Thoracic aorta (tissue), 2 donors: Measurements from ENCODE around the gene ADGRB2. TPM values are rescaled to one million over a fixed set of nuclear protein-coding genes. Genes with fewer than 3 reads are reported as not detected.

Source experiments
- ATAC-seq: fragments of 150-250 bp; one replicate; pipeline ENCODE4 v1.8.0; 2017; ENCODE audit warnings: low read depth; ENCODE audit not compliant: insufficient number of reproducible peaks, low FRiP score
- DNase-seq: peaks from one replicate; pipeline ENCODE4 v3.0.0-alpha.2; 2020; ENCODE audit warnings: low spot score
- H3K27ac ChIP-seq, 2 donors: fragments of 200-600 bp; sonication (generic); 1 replicate in 1 of 2; 2 replicates in 1 of 2; pipeline ENCODE4 v1.5.1; 2016; ENCODE audit warnings: mild to moderate bottlenecking in 2 of 2, moderate library complexity in 2 of 2
- H3K27me3 ChIP-seq: fragments of 200-600 bp; sonication (generic); replicated peaks from 2 replicates; pipeline ENCODE4 v1.6.0; 2016; ENCODE audit warnings: mild to moderate bottlenecking; ENCODE audit not compliant: insufficient read depth
- H3K36me3 ChIP-seq: fragments of 200-600 bp; sonication (generic); one replicate; pipeline ENCODE4 v1.5.1; 2016
- H3K4me1 ChIP-seq, 2 donors: fragments of 200-600 bp; sonication (generic); 1 replicate in 1 of 2; 2 replicates in 1 of 2; pipeline versions ENCODE4 v1.5.1 to v1.6.0; 2016; ENCODE audit warnings: low read depth in 2 of 2, mild to moderate bottlenecking in 1 of 2; ENCODE audit not compliant: control insufficient read depth in 1 of 2
- H3K4me3 ChIP-seq: fragments of 200-600 bp; sonication (generic); 2 replicates; pipeline ENCODE4 v1.5.1; 2016; ENCODE audit warnings: mild to moderate bottlenecking
- H3K9me3 ChIP-seq: fragments of 200-600 bp; sonication (generic); 2 replicates; pipeline ENCODE4 v1.5.1; 2016
- CTCF ChIP-seq: fragments of 200-600 bp; sonication (generic); IDR thresholded peaks from one replicate; pipeline ENCODE4 v1.5.1; 2019; ENCODE audit warnings: antibody characterized with exemption
- total RNA-seq, 2 donors: library from RNA; depleted of rRNA; stranded (reverse); fragments of >200 nt; gene quantifications; one replicate each; pipeline versions ENCODE4 v1.1.0 to v1.2.3, GENCODE V29; 2016

Gene ADGRB2
- total RNA-seq, 2 donors from 2014 or later, result 1.5 TPM

GRCh38 chr1:31679676-31680230 is 84.4 kb downstream of the ADGRB2 start:
- TF ChIP-seq CTCF, result no peak
- no peak for DNase-seq
- H3K4me3 ChIP-seq, result no peak overlapping the region
- peaks cover 0 to 22% of the 10 kb centered on the region in 2 donors for H3K4me1 ChIP-seq
- no peaks in the 10 kb centered on the region for H3K9me3 ChIP-seq
- no peak overlapping the region for H3K27ac ChIP-seq
- ATAC-seq, result no peak
- H3K27me3 ChIP-seq, result no peaks in the 10 kb centered on the region
- H3K36me3 ChIP-seq, result peaks cover 37% of the 10 kb centered on the region

GRCh38 chr1:31679091-31679490 is 85.0 kb downstream of the ADGRB2 start:
- no peak for TF ChIP-seq CTCF
- H3K4me3 ChIP-seq, result no peak overlapping the region
- no peak overlapping the region for H3K27ac ChIP-seq
- ATAC-seq (no peak), DNase-seq (no peak)
- peaks cover 36% of the 10 kb centered on the region for H3K36me3 ChIP-seq
- H3K4me1 ChIP-seq, result peaks cover 0 to 26% of the 10 kb centered on the region in 2 donors
- no peaks in the 10 kb centered on the region for H3K27me3 ChIP-seq
- H3K9me3 ChIP-seq, result no peaks in the 10 kb centered on the region

- no peak overlapping the region for H3K4me3 ChIP-seq
- peaks cover 32% of the 10 kb centered on the region for H3K36me3 ChIP-seq
- H3K27ac ChIP-seq, result no peak overlapping the region
- ATAC-seq (no peak), DNase-seq (no peak)
- peaks cover 0 to 26% of the 10 kb centered on the region in 2 donors for H3K4me1 ChIP-seq
- H3K9me3 ChIP-seq, result no peaks in the 10 kb centered on the region
- no peaks in the 10 kb centered on the region for H3K27me3 ChIP-seq
- no peak for TF ChIP-seq CTCF
Measured at GRCh38 chr1:31678681-31679080, 85.5 kb downstream of the ADGRB2 start.

- no peaks in the 10 kb centered on the region for H3K9me3 ChIP-seq
- TF ChIP-seq CTCF, result no peak
- ATAC-seq, result no peak
Measured at GRCh38 chr1:31677949-31678348, 86.2 kb downstream of the ADGRB2 start.

GRCh38 chr1:31677401-31677800 is 86.7 kb downstream of the ADGRB2 start:
- DNase-seq, result no peak
- Histone ChIP-seq H3K27me3 (no peaks in the 10 kb centered on the region), H3K4me3 (no peak overlapping the region), H3K27ac (no peak overlapping the region), H3K9me3 (no peaks in the 10 kb centered on the region), H3K4me1 (peaks cover 4 to 38% of the 10 kb centered on the region in 2 donors), H3K36me3 (peaks cover 27% of the 10 kb centered on the region)
- TF ChIP-seq CTCF, result no peak
- ATAC-seq, result no peak

More at GRCh38 chr1:31677949-31678348, 86.2 kb downstream of the ADGRB2 start:
- no peak for DNase-seq
- Histone ChIP-seq H3K36me3 (peaks cover 28% of the 10 kb centered on the region), H3K27me3 (no peaks in the 10 kb centered on the region), H3K4me1 (peaks cover under 1 to 33% of the 10 kb centered on the region in 2 donors), H3K27ac (no peak overlapping the region), H3K4me3 (no peak overlapping the region)

Other genes with a start within 250 kb of the ADGRB2 start
- 1,000 to 10,000 TPM in 1 of 2 donors, 100 to 1,000 TPM in 1; 581 to 1,250 TPM for gene TINAGL1, start 187.8 kb downstream of the ADGRB2 start, total RNA-seq
- gene HCRTR1, start 146.7 kb downstream of the ADGRB2 start, total RNA-seq, result not detected
- gene PEF1, start 119.5 kb downstream of the ADGRB2 start, total RNA-seq, result 10 to 100 TPM; 69.2 to 99.5 TPM
- 100 to 1,000 TPM; 183 to 323 TPM for gene COL16A1, start 60.3 kb downstream of the ADGRB2 start, total RNA-seq
- gene SPOCD1, start 51.7 kb upstream of the ADGRB2 start, total RNA-seq, result 10 to 100 TPM in 1 of 2 donors, 1 to 10 TPM in 1; 6.6 to 10.6 TPM
- 100 to 1,000 TPM; 104 to 237 TPM for gene PTP4A2, start 174.0 kb upstream of the ADGRB2 start, total RNA-seq
- 10 to 100 TPM; 45.5 to 82.6 TPM for gene KHDRBS1, start 249.5 kb upstream of the ADGRB2 start, total RNA-seq